OCI-LY1 (cell line): ENCODE data around the gene PSTPIP1.

Source experiments
- CTCF ChIP-seq: fragments of 200-600 bp; sonication (generic), shearing (Covaris generic); IDR thresholded peaks from 2 replicates; pipeline ENCODE4 v1.5.1; 2017; ENCODE audit warnings: mild to moderate bottlenecking, antibody characterized with exemption, low read length, moderate library complexity, mixed read lengths
- EZH2 ChIP-seq: fragments of 200-600 bp; sonication (generic), shearing (Covaris generic); IDR thresholded peaks from 2 replicates; pipeline ENCODE4 v1.8.0; 2017; ENCODE audit warnings: borderline replicate concordance, mixed run types, mild to moderate bottlenecking, antibody characterized with exemption, low read length, moderate library complexity, mixed read lengths

- TF ChIP-seq CTCF (no peak), EZH2 (no peak)
Observed at GRCh38 chr15:77039848-77040247, 44.9 kb downstream of the PSTPIP1 start.
